Keratinocyte (primary cell): ENCODE measurements around the gene OR2S2. TPM values are rescaled to one million over a fixed set of nuclear protein-coding genes. Genes with fewer than 3 reads are reported as not detected.

Source experiments
- DNase-seq: peaks from one replicate; pipeline ENCODE4 v3.0.0-alpha.2; 2011; ENCODE audit warnings: low read depth, missing footprints, low spot score
- FAIRE-seq: peaks from 2 replicates; lab custom pipeline; 2011; peaks lifted over from hg19 to GRCh38; lab: Jason Lieb, UNC
- H2AFZ ChIP-seq: 2 replicates; pipeline ENCODE4 v1.6.0; 2012; ENCODE audit warnings: low read length, control low read depth, inconsistent platforms; ENCODE audit not compliant: control insufficient read depth
- H3K27ac ChIP-seq: 2 replicates; pipeline ENCODE4 v1.5.1; 2011; ENCODE audit warnings: low read length; ENCODE audit not compliant: control insufficient read depth, insufficient read depth
- H3K27me3 ChIP-seq: 3 replicates; pipeline ENCODE4 v1.6.0; 2011; ENCODE audit warnings: low read length; ENCODE audit not compliant: control insufficient read depth, insufficient read depth; ENCODE audit errors: extremely low read depth
- H3K36me3 ChIP-seq, 2 experiments: 2 replicates in 1 of 2; 3 replicates in 1 of 2; pipeline ENCODE4 v1.5.1; 2011; ENCODE audit warnings: low read length in 2 of 2, mild to moderate bottlenecking in 1 of 2; ENCODE audit not compliant: control insufficient read depth in 2 of 2, insufficient read depth in 2 of 2; ENCODE audit errors: extremely low read depth in 1 of 2
- H3K4me1 ChIP-seq: 3 replicates; pipeline ENCODE4 v1.5.1; 2011; ENCODE audit warnings: low read length; ENCODE audit not compliant: control insufficient read depth, insufficient read depth; ENCODE audit errors: extremely low read depth
- H3K4me2 ChIP-seq: 3 replicates; pipeline ENCODE4 v1.6.0; 2011; ENCODE audit warnings: low read depth, low read length; ENCODE audit not compliant: control insufficient read depth, insufficient read depth; ENCODE audit errors: extremely low read depth
- H3K4me3 ChIP-seq, 3 experiments: fragments of 200-600 bp in 1 of 3; sonication (generic) in 1 of 3; 2 replicates in 2 of 3; 3 replicates in 1 of 3; pipeline ENCODE4 v1.5.1; 2011 to 2016; ENCODE audit warnings: low read length in 3 of 3, mild to moderate bottlenecking in 3 of 3, control low read depth in 2 of 3, inconsistent platforms in 1 of 3, low read depth in 1 of 3, mixed read lengths in 1 of 3, mixed run types in 1 of 3, moderate library complexity in 1 of 3; ENCODE audit not compliant: control insufficient read depth in 2 of 3, insufficient read depth in 2 of 3; ENCODE audit errors: extremely low read depth in 1 of 3
- H3K79me2 ChIP-seq: 2 replicates; pipeline ENCODE4 v1.6.0; 2012; ENCODE audit warnings: low read length; ENCODE audit not compliant: control insufficient read depth, insufficient read depth
- H3K9ac ChIP-seq: 3 replicates; pipeline ENCODE4 v1.6.0; 2011; ENCODE audit warnings: low read length; ENCODE audit not compliant: control insufficient read depth, insufficient read depth; ENCODE audit errors: extremely low read depth
- H3K9me1 ChIP-seq: 3 replicates; pipeline ENCODE4 v1.6.0; 2011; ENCODE audit warnings: low read length; ENCODE audit not compliant: control insufficient read depth, insufficient read depth; ENCODE audit errors: extremely low read depth
- H3K9me3 ChIP-seq: 2 replicates; pipeline ENCODE4 v1.5.1; 2012; ENCODE audit warnings: low read depth, low read length; ENCODE audit not compliant: control insufficient read depth
- H4K20me1 ChIP-seq: 3 replicates; pipeline ENCODE4 v1.6.0; 2011; ENCODE audit warnings: low read length; ENCODE audit not compliant: control insufficient read depth, insufficient read depth; ENCODE audit errors: extremely low read depth
- CTCF ChIP-seq, 3 experiments: IDR thresholded peaks in 1 of 3; conservative IDR thresholded peaks in 1 of 3; optimal IDR thresholded peaks in 1 of 3; 2 replicates in 2 of 3; 3 replicates in 1 of 3; pipeline versions ENCODE3 to v1.5.1; 2011; ENCODE audit warnings: low read length in 3 of 3, mild to moderate bottlenecking in 3 of 3, moderate library complexity in 2 of 3, control low read depth in 1 of 3, inconsistent platforms in 1 of 3; ENCODE audit not compliant: insufficient read depth in 2 of 3; ENCODE audit errors: extremely low read depth in 1 of 3
- EZH2 ChIP-seq: IDR thresholded peaks from one replicate; pipeline ENCODE4 v1.6.1; 2012; ENCODE audit warnings: inconsistent platforms, mild to moderate bottlenecking, low read length, moderate library complexity
- dilution Hi-C: fragments of 300-500 bp; cut with MboI; formaldehyde crosslinking; loops from one replicate; pipeline ENCODE4 v1.7.0; 2020; ENCODE audit warnings: low sequenced_read_pairs; ENCODE audit not compliant: extremely low pct_ligation_motif_present
- polyA plus RNA-seq, 5 experiments: library from polyadenylated mRNA; depleted of rRNA in 3 of 5; stranded (reverse) in 3 of 5; stranded (forward) in 1 of 5; unstranded in 1 of 5; fragments of >200 nt; gene quantifications; 1 replicate in 1 of 5; 2 replicates in 3 of 5; 3 replicates in 1 of 5; pipeline versions ENCODE4 v1.2.1 to v1.2.3, GENCODE V29; 2011 to 2012; ENCODE audit warnings: missing spikeins in 2 of 5, low read depth in 1 of 5, low replicate concordance in 1 of 5

The OR2S2 gene
- polyA plus RNA-seq, 1 donor (not counting 4 experiments of a cell fraction or from before 2014, with no cell fraction given): not detected

DNA sequence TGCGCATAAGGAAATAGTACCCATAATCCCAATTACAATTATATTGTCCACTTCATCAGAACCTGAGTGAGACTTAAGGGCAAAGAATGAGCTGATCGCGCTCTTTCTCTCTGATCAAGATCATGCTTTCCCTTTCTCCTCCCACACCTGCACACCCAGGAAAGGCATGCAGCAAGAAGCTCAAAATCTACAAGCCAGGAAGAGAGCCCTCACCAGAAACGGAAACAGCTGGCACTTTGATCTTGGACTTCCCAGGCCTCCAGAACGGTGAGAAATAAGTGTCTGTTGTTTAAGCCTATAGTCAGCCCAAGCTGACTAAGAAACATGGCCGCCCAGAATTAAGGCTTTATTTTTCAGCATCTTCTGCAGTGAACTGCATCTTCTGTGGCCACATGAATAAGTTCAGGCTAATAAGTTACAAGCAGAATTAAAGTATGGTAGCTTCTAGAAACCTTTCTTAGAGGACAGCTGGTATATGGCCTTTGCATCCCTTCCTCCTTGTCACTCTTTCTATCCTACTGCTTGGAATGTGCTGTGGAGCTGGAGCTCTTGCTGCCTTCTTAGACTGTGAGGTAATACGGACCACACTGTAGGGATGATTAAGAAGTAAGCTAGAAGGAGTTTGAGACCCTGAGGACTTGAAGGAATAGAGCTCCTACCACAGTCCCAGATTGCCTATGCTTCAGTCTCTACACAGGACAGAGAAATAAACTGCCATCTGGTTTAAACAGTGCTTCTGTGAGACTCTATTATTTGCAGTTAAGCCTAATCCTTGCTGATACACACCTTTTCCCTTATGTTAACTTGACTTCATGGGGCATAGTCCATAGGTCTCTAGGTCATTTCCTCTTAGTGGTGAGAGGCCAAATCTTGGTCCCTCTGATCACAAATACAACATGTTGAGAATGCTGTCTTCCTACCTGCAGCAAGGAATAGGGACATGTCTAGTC, 17.2 kb downstream of the OR2S2 start:
- TF ChIP-seq CTCF (optimal IDR thresholded peaks at IDR 0.05 in 1 of 3, IDR thresholded peaks at IDR 0.05 in 1 of 3, conservative IDR thresholded peaks at IDR 0.05 in 1 of 3; ENCODE audit: extremely low read depth in 1 of 3, insufficient read depth in 2 of 3, low read length in 3 of 3) (no peak), EZH2 (no peak)
- H4K20me1 ChIP-seq: no peaks in the 10 kb centered on the region
- no peak overlapping the region for H3K4me3 ChIP-seq
- H3K27me3 ChIP-seq: no peaks in the 10 kb centered on the region
- FAIRE-seq: no peak
- no peak overlapping the region for H3K27ac ChIP-seq
- H3K36me3 ChIP-seq: no peaks in the 10 kb centered on the region
- dilution Hi-C loops: no loop called here
- no peaks in the 10 kb centered on the region for H3K9me1 ChIP-seq
- peaks cover 3% of the 10 kb centered on the region for H3K4me1 ChIP-seq
- no peaks in the 10 kb centered on the region for H3K9me3 ChIP-seq
- no peak overlapping the region for H3K9ac ChIP-seq
- H3K4me2 ChIP-seq: no peak overlapping the region
- H3K79me2 ChIP-seq: no peaks in the 10 kb centered on the region
- DNase-seq: no peak
- peak overlapping the region; percentile 26 for H2AFZ ChIP-seq

DNA sequence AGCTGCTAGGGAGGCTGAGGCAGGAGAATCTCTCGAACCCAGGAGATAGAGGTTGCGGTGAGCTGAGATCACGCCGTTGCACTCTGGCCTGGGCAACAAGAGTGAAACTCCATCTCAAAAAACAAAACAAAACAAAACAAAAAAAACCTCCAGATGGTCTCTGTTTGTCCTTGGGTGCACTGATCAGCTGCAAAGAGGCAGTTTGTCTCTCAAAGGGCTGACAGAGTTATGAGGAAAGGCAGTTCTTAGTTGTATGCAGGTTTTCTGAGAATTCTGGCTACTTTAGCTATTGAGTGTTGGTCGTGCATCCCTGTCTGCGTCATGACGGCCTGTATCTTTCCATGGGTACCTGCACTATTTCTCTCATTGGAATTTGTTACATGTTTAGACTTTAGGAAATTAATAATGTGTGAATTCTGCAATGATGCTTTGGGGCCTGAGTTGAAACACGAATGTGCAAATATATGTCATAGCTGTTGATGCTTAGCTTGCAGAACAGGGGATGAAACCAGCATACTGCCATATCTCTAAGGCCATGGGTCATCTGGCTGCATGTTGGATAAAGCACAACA, 18.2 kb downstream of the OR2S2 start:
- Histone ChIP-seq H3K36me3 (no peaks in the 10 kb centered on the region), H3K9ac (no peak overlapping the region), H3K27ac (no peak overlapping the region), H3K4me1 (no peaks in the 10 kb centered on the region), H3K4me2 (no peak overlapping the region), H2AFZ (no peak overlapping the region), H4K20me1 (no peaks in the 10 kb centered on the region), H3K4me3 (no peak overlapping the region), H3K27me3 (no peaks in the 10 kb centered on the region), H3K9me1 (no peaks in the 10 kb centered on the region), H3K79me2 (no peaks in the 10 kb centered on the region), H3K9me3 (no peaks in the 10 kb centered on the region)
- DNase-seq (no peak), FAIRE-seq (no peak)
- TF ChIP-seq EZH2 (no peak), CTCF (optimal IDR thresholded peaks at IDR 0.05 in 1 of 3, IDR thresholded peaks at IDR 0.05 in 1 of 3, conservative IDR thresholded peaks at IDR 0.05 in 1 of 3; ENCODE audit: extremely low read depth in 1 of 3, insufficient read depth in 2 of 3, low read length in 3 of 3) (no peak)
- dilution Hi-C loops: no loop called here
